ENCODE results near the gene PAGR1.
"Not testable (repeated sequence)": the region's sequence is repeated elsewhere in the genome, so short reads cannot be mapped to it uniquely, and the experiment has no call there.

The PAGR1 gene

DNA sequence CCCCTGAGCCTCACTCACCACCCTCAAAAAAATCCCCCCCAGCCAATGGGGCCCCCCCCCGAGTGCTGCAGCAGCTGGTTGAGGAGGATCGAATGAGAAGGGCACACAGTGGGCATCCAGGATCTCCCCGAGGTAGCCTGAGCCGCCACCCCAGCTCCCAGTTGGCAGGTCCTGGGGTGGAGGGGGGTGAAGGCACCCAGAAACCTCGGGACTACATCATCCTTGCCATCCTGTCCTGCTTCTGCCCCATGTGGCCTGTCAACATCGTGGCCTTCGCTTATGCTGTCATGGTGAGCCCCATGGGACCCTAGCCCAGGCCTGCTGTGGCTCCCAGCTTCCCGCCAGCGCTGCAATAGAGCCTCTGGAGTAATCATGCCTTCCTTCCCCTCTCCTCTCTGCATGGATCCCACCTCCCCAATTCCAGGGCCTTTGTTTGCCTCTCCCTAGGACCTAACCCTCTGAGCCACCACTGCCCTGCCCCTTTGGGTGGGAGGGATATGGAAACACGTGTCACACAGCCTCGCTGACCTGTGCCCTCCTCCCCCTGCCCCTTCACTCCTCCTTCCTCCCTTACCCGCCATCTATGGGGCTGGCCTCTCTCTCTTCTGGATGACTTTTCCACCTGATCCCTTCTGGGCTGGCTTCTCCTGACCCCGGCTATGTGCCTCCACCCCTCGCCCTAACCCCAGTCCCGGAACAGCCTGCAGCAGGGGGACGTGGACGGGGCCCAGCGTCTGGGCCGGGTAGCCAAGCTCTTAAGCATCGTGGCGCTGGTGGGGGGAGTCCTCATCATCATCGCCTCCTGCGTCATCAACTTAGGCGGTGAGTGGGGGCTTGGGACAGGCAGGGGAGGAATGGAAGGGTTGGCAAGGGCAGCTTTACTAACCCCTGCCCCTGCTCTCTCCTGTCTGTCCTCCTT lies 2.0 kb upstream of the PAGR1 start:
- DNase-seq: no peak

DNA sequence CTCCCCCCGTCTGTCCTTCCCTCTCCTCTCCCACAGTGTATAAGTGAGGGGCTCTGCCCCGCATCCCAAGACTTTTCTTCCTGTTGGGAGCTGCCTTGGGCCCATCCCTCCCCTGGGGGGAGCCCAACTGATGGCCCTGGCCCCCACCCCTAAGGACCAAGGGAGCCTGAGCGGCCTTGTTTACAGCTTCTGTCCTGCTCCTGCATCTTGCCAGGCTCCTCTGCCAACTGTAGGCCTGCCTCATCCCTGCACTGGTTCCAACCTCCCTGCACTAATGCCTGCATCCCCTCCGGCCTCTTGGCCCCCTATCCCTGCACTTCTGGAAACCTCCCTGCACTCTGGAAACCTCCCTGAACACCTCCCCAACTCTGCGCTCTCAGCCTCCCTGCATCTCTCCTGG lies 1.4 kb upstream of the PAGR1 start:
- no peak for DNase-seq

DNA sequence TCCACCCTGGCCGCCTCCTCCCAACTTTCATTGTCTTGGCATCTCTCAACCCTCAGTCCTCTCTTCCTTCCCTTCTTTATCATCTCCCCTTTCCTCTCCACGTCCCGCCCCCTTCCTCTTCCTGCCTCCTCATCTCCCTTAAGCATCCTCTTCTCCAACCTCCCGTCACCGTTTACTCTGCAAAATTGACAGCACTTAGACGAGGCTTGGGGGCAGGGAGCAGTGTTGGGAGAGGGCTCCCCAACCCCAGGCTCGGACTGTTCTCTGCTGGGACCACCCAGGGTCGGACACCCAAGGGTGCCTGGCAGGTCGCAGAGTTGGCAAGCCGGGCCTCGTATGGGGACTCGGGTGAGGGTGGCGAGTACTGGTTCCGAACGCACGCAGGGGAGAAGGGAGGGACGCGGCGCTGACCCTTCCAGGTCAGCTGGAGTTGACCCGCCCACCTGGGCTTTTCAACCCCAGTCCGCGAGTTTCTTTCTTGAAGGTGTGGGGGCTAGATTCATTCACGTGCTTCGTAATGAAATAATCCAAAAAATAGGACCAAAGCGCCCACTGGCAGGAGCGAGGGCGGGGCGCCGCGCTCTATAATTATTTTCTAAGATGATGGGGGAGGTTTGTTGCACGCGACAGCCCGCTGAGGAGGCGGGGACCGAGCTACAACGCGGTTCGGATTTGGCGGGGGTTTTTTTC lies 775 bp upstream of the PAGR1 start:
- DNase-seq: peak; percentile 72

DNA sequence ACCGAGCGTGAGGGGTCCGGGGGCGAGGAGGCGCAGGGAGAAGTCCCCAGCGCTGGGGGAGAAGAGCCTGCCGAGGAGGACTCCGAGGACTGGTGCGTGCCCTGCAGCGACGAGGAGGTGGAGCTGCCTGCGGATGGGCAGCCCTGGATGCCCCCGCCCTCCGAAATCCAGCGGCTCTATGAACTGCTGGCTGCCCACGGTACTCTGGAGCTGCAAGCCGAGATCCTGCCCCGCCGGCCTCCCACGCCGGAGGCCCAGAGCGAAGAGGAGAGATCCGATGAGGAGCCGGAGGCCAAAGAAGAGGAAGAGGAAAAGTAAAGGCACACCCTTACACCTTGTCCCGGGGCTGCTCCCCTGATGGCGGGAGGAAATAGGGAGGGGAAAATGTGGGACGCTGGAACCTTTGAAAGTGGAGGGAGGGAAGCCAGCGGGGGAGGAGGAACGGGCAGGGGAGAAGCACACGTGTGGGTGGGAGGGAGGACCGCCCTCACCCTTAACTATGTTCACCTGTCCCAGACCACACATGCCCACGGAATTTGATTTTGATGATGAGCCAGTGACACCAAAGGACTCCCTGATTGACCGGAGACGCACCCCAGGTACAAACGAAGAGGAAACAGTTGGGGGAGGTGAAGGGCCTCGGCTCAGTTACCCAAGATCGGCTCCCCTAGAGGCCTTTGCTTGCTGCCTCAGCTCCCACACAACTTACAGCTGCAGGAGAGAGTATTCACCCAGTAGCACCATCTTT lies 916 bp downstream of the PAGR1 start:
- peak; percentile 84 for DNase-seq

DNA sequence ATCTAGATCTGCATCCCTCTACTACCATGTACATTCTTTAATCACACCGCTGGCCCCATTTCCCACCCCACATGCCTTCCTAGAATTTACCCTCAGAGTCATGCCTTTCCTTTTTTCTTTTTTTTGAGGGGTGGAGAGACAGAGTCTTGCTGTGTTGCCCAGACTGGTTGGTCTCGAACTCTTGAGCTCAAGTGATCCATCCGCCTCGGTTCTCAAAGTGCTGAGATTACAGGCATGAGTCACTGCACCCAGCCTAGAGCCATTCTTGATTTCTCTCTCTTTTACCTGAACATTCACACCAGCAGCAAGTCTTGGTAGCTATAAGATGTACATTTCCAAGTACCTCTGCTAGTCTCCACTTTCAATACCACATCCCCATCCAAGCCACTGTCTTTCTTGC lies 2.1 kb downstream of the PAGR1 start:
- DNase-seq: no peak

DNA sequence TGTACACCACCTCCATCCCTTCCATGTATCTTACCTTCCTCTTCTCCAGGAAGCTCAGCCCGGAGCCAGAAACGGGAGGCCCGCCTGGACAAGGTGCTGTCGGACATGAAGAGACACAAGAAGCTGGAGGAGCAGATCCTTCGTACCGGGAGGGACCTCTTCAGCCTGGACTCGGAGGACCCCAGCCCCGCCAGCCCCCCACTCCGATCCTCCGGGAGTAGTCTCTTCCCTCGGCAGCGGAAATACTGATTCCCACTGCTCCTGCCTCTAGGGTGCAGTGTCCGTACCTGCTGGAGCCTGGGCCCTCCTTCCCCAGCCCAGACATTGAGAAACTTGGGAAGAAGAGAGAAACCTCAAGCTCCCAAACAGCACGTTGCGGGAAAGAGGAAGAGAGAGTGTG lies 3.6 kb downstream of the PAGR1 start:
- no peak for DNase-seq

DNA sequence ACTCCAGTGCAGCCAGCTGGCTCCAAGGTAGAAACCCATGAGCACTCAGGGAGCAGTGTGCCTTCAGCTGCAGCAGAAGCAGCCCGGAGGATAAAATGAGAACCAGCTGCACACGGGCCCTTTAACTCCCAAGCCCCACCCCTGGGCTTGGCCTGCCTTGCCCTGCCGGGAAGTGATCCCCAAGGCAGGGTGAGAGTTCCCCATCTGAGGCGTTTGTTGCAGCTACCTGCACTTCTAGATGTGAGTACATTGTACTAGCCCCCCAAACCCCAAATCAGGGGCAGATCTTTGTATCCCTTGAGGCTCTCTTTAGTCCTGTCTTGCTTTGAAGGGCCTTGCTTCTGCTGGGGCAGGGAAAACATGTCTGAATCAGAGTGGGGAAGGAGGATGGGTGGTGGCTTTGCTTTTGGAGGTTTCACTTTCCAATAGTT lies 4.3 kb downstream of the PAGR1 start, which contains the start of gene MVP:
TSS of gene MVP (plus strand) at position 192 of the 431 bp plus-strand sequence. CDS start 10,088 bp downstream, outside the sequence.
- peak; percentile 72 for DNase-seq

DNA sequence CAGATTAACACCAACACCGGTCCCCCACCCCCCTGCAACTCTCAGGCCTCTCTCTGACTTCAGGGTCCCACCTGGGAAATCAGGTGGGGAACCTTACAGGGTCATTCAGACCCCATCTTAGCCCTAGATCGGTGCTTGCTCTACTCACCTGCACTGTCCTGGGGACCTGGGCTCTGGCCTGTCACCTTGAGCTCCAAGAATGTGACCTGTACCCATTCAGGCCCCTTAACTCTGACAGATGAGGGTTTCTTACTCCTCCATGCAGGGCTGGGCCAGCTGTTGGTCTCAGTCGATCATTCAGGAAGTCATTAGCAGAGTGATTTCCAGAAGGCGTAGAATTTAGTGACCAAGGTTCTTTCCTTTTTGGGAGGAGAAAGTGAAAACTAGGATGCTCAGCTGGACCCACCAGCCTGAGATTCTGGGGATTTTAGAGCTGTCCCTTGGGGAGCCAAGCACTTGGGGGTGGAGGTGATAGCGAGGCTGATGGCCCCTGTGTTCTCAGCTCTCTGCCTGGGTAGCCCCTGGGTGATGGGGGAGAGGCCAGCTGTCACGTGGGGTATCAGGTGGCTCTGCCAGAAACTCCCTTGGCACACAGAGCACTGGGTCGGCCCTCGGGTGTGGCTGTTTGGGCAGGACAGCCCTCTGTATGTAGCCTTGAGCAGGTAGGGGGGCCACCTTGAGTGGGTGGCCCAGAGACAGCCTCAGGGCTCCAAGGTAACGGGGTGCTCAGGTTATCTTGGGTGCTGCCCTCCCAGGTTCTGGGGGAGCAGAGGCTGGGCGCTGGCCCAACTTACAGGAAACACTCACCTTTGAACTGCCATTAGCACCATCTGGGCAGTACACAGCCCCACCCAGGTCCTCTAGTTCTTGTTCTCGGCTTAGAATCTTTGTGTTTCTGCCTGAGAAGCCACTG lies 5.0 kb downstream of the PAGR1 start:
- DNase-seq: peak; percentile 71

DNA sequence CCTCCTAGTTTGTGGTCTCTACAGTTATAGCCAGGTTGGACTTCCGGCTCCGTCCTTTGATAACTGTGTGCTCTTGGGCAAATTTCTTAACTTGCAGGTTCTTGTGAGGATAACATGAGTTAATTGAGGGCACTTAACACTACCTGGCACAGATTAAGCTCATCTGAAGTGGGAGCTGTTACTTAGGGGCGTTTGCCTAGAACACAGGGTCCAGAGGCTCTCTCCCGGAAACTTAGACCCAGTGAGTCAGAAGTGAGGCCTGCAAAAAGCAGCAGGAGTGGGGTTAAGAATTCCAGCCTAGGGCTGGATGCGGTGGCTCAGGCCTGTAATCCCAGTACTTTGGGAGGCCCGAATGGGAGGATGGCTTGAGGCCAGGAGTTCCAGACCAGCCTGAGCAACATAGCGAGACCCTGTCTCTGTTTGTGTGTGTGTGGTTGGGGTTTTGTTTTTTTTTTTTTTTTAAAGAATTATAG lies 5.7 kb downstream of the PAGR1 start:
- DNase-seq: no peak

DNA sequence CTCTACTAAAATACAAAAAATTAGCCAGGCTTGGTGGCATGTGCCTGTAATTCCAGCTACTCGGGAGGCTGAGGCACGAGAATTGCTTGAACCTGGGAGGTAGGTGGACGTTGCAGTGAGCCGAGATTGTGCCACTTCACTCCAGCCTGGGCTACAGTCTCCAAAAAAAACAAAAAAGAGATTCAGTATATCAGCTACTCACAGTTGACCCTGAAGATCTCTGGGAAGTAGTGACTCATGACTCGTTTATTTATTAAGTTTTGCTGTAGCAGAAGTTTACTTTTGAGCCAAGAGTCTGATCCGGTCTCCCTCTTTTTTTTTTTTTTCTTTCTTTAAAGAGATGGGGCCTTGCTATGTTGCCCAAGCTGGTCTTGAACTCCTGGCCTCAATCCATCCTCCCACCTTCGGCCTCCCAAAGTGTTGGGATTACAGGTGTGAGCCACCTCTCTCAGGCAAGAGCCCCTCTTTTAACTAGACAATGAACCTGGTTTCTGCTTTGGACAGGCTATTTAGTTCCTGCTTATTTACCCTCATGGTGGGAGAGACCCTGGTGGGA lies 8.7 kb downstream of the PAGR1 start:
- no peak for DNase-seq

DNA sequence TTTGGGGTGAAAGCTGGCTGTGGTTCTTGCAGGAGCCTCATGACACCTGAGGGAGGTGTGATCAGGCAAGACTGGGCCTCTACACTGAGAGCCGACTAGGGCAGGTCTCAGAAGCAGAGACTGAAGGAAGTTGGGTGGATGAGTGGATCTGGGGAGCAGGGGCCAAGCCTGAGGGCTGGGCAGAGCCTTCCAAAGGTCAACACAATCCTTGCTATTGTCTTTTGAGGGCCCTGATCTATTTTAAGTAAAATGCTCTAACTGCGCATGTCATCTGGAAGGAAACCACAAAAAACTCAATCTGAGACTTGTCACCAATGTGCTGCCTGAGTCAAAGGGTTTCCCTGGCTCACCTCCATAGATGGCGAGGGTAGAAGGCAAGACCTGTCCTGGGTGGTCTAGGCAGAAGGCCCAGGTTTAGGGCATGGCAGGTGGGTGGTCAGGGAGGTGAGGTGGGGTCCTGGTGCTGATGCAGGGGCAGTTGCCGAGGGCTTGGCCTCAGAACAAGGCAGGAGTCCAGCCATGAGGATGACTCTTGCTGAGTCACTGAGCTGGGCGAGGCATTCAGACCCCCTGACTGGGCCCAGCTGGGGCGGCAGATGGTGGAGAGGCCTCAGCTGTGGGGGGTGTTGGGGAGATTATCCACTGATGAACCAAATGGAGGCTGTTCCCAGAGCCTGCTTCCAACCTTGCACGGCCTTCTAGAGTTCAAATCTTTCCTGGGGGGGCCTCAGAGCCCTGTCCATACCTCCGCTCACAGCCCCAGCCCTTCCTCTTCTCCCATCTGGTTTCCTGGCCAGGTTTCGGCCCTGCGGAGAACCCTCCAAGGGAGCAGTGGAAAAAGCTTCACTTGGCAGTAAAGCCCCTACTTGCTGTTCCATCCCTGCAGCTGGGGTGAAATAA lies 9.4 kb downstream of the PAGR1 start:
- DNase-seq: peak; percentile 65

DNA sequence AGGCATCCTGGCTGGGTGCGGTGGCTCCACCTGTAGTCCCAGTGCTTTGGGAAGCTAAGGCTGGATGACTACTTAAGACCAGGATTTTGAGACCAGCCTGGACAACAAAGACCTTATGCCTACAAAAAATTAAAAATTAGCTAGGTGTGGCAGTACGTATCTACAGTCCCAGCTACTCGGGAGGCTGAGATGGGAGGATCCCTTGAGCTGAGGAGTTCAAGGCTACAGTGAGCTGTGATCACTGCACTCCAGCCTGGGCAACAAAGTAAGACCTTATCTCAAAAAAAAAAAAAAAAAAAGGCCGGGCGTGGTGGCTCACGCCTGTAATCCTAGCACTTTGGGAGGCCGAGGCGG lies 10.4 kb downstream of the PAGR1 start:
- DNase-seq: no peak

DNA sequence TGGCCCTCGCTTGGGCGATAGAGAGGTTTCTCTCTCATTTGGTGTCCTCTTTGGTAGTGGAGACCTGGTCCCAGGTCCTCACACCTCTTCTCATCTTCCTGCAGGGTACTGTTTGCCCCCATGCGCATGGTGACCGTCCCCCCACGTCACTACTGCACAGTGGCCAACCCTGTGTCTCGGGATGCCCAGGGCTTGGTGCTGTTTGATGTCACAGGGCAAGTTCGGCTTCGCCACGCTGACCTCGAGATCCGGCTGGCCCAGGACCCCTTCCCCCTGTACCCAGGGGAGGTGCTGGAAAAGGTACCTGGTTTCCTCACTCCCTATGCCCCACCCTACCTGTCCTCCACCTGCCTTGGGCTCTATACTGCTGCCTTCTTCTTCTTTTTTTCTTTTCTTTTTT lies 14.8 kb downstream of the PAGR1 start:
- no peak for DNase-seq

DNA sequence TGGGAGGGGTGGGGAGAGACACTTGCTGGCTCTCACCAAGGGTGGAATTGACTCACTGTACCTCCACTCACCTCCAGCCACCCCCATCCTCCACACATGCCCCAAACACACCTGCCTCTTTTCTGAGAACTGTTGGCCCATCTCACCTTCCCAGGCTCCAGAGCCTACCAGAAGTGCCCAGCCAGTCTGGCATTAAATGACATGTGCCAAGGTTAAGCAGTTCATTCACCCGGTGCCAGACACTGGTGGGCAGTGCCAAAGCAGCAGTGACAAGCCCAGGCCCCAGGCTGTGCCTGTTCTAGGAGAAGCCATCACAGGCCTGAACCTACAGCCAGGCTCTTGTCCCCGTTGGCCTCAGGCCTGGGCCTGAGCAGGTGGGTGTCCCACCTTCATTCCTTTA lies 15.5 kb downstream of the PAGR1 start:
- DNase-seq: no peak

DNA sequence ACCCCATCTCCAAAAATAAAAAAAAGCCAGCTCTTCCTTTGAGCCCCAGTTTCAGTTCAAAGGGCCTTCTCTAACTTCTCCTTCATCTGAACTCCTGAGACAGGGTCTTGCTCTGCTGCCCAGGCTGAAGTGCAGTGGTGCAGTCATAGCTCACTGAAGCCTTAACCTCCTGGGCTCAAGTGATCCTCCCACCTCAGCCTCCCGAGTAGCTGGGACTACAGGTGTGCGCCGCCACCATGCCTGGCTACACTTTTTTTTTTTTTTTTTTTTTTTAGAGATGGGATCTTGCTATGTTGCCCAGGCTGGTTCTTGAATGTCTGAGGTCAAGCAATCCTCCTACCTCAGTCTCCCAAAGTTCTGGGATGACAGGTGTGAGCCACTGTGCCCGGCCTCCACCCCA lies 17.3 kb downstream of the PAGR1 start:
- not testable (repeated sequence) for DNase-seq

DNA sequence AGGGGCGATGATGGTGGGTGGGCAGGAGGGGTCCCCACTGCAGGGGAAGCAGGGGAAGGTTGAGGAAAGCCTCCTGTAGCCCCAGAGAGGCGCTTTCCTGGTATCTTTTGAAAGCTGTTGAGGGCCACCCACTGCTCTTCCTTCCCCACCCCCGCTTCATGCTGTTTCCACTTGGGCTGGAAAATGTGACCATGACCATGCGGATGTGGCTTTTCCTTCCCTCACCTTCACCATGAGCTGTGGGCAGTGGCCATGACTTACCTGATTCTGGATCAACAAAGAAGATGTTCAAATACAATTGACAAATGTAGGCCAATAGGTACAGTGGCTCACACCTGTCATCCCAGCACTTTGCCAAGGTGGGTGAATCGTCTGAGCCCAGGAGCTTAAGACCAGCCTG lies 18.1 kb downstream of the PAGR1 start:
- DNase-seq: peak; percentile 52

DNA sequence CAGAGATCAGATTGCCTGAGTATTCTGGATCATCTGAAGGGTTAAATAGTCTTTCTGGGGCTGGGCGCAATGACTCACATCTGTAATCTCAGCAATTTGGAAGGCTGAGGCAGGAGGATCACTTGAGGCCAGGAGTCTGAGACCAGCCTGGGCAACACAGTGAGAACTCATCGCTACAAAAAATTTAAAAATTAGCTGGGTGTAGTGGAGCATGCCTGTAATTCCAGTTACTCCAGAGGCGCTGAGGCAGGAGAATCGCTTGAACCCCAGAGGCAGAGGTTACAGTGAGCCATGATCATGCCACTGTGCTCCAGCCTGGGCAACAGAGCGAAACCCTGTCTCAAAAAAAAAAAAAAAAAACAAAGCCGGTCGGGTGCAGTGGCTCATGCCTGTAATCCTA lies 20.0 kb downstream of the PAGR1 start:
- DNase-seq: no peak

DNA sequence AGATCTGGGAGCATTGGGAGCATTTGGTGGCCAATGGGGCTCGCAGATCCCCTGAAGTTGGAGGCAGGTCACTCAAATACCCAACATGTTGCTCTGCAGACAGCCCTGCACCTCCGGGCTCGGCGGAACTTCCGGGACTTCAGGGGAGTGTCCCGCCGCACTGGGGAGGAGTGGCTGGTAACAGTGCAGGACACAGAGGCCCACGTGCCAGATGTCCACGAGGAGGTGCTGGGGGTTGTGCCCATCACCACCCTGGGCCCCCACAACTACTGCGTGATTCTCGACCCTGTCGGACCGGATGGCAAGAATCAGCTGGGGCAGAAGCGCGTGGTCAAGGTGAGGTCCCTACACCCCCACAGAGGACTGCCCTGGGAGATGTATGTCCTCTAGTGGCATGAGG lies 20.7 kb downstream of the PAGR1 start:
- no peak for DNase-seq

DNA sequence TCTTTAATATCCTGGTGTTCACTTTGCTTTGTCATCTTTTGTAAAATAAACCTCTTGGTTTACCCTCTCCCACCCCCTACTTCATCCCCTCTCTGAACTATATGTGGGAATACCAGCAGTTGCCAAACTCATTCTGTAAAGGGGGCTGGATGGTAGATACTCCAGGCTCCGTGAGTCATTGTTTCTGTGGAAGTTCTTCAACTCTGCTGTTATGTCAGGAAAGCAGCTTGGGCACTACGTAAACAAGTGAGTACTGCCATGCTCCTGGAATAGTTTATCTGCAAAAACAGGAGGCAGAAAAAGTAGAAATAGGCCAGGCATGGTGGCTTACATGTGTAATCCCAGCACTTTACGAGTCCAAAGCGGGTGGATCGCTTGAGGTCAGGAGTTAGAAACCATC lies 21.9 kb downstream of the PAGR1 start:
- DNase-seq: no peak

DNA sequence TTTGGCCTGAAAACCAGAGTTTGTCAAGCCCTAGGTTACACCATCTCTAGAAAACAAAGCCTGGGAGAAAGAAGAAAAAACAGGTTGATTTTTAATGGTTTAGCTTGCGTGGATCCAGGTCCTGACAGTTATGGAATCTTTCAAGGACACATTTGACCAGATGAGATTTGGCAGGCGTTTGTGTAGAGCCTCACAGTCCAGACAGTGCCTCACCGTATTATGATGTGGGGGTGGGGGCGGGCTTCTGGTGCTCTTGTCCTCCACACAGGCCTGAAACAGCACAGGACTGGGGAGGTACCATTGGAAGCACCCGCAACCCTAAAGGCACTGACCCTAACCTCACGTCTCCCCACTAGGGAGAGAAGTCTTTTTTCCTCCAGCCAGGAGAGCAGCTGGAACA lies 23.9 kb downstream of the PAGR1 start:
- no peak for DNase-seq

DNA sequence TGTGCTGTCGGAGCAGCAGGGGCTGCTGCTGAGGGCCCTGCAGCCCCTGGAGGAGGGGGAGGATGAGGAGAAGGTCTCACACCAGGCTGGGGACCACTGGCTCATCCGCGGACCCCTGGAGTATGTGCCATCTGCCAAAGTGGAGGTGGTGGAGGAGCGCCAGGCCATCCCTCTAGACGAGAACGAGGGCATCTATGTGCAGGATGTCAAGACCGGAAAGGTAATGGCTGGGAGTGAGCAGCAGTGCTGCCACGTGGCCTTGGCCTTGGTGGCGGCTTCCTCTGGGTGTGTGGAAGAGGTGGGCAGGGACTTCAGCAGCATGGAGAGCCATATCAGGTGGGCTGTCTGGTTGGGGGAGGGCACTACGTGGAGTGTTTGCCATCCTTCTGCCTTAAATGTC lies 24.3 kb downstream of the PAGR1 start:
- DNase-seq: no peak
